ENCODE measurements around the gene BCL10.

Gene BCL10

GRCh38 chr1:85307987-85308832 is 31.8 kb upstream of the BCL10 start:
- no peak overlapping the region for H3K27ac Mint-ChIP-seq
- TF ChIP-seq CTCF (IDR thresholded peaks at IDR 0.05; ENCODE audit: unreplicated experiment in 3 of 3) = peak; percentile 98 to 99 (median 99)
- peaks cover 5% of the 10 kb centered on the region for H3K4me1 Mint-ChIP-seq
- H3K27me3 Mint-ChIP-seq (ENCODE audit: low read depth) = peaks cover 7% of the 10 kb centered on the region
- no peaks in the 10 kb centered on the region for H3K36me3 Mint-ChIP-seq (ENCODE audit: low read depth)
- no peaks in the 10 kb centered on the region for H3K9me3 Mint-ChIP-seq
- no peak overlapping the region for H3K4me3 Mint-ChIP-seq

GRCh38 chr1:85306236-85306635 is 29.8 kb upstream of the BCL10 start:
- Mint-ChIP-seq H3K36me3 (ENCODE audit: low read depth) (no peaks in the 10 kb centered on the region), H3K9me3 (no peaks in the 10 kb centered on the region), H3K27ac (no peak overlapping the region), H3K4me3 (no peak overlapping the region), H3K27me3 (ENCODE audit: low read depth) (peaks cover 7% of the 10 kb centered on the region), H3K4me1 (peaks cover 5% of the 10 kb centered on the region)
- no peak for TF ChIP-seq CTCF (IDR thresholded peaks at IDR 0.05; ENCODE audit: unreplicated experiment in 3 of 3)

GRCh38 chr1:85303440-85304162 is 27.2 kb upstream of the BCL10 start:
- H3K4me1 Mint-ChIP-seq = peaks cover 5% of the 10 kb centered on the region
- no peak for TF ChIP-seq CTCF (IDR thresholded peaks at IDR 0.05; ENCODE audit: unreplicated experiment in 3 of 3)
- no peaks in the 10 kb centered on the region for H3K9me3 Mint-ChIP-seq
- H3K27ac Mint-ChIP-seq = no peak overlapping the region
- no peaks in the 10 kb centered on the region for H3K27me3 Mint-ChIP-seq (ENCODE audit: low read depth)
- no peaks in the 10 kb centered on the region for H3K36me3 Mint-ChIP-seq (ENCODE audit: low read depth)
- H3K4me3 Mint-ChIP-seq = no peak overlapping the region

GRCh38 chr1:85300140-85300539 is 23.7 kb upstream of the BCL10 start:
- Mint-ChIP-seq H3K36me3 (ENCODE audit: low read depth) (no peaks in the 10 kb centered on the region), H3K9me3 (no peaks in the 10 kb centered on the region), H3K4me1 (peaks cover 19% of the 10 kb centered on the region), H3K27ac (no peak overlapping the region), H3K27me3 (ENCODE audit: low read depth) (no peaks in the 10 kb centered on the region), H3K4me3 (no peak overlapping the region)
- no peak for TF ChIP-seq CTCF (IDR thresholded peaks at IDR 0.05; ENCODE audit: unreplicated experiment in 3 of 3)

GRCh38 chr1:85297855-85298629 is 21.6 kb upstream of the BCL10 start:
- no peaks in the 10 kb centered on the region for H3K36me3 Mint-ChIP-seq (ENCODE audit: low read depth)
- TF ChIP-seq CTCF (IDR thresholded peaks at IDR 0.05; ENCODE audit: unreplicated experiment in 3 of 3) = no peak
- H3K27ac Mint-ChIP-seq = peak overlapping the region; percentile 19 to 64 (median 52)
- no peaks in the 10 kb centered on the region for H3K27me3 Mint-ChIP-seq (ENCODE audit: low read depth)
- H3K4me3 Mint-ChIP-seq = peak overlapping the region in 1 of 3 experiments; percentile 1
- peaks cover 24% of the 10 kb centered on the region for H3K4me1 Mint-ChIP-seq
- no peaks in the 10 kb centered on the region for H3K9me3 Mint-ChIP-seq
